IMR-90 (cell line): ENCODE data around the gene BMPER. TPM values are rescaled to one million over a fixed set of nuclear protein-coding genes. Genes with fewer than 3 reads are reported as not detected.

Experiments used
- ATAC-seq: fragments of 200-7000 bp; cut with Tn5 transposase; 2 replicates; pipeline ENCODE4 v1.9.1; 2020; ENCODE audit warnings: low read depth, mild to moderate bottlenecking, moderate library complexity
- BruUV-seq: library from RNA; stranded (reverse); fragments of 400-500 nt; replicated peaks from 2 replicates; lab custom pipeline; 2021; lab: Mats Ljungman, UMichigan
- CTCF ChIA-PET: fragments of 300-600 bp; formaldehyde crosslinking; extraction: SDS; loops from one replicate; lab custom pipeline; 2021; ENCODE audit warnings: antibody characterized with exemption; lab: Yijun Ruan, JAX
- POLR2A ChIA-PET: fragments of 300-600 bp; sonication (Branson Sonifier 250); formaldehyde crosslinking; loops from one replicate; lab custom pipeline; 2022; ENCODE audit warnings: antibody characterized with exemption; ENCODE audit not compliant: unreplicated experiment; lab: Charles Lee
- DNase-seq: peaks from one replicate; pipeline ENCODE4 v3.0.0; 2013
- H2AFZ ChIP-seq: replicated peaks from 2 replicates; pipeline ENCODE3; 2013; ENCODE audit warnings: low read length, mild to moderate bottlenecking; ENCODE audit not compliant: poor library complexity
- H2AK5ac ChIP-seq: 2 replicates; pipeline ENCODE4 v1.6.1; 2013; ENCODE audit warnings: low read depth, low read length, inconsistent platforms
- H2AK9ac ChIP-seq: replicated peaks from 2 replicates; pipeline ENCODE3; 2013; ENCODE audit warnings: mild to moderate bottlenecking, low read depth, low read length, moderate library complexity; ENCODE audit not compliant: poor library complexity
- H2BK120ac ChIP-seq: 2 replicates; pipeline ENCODE4 v1.6.1; 2013; ENCODE audit warnings: low read depth, low read length, inconsistent platforms
- H2BK15ac ChIP-seq: 3 replicates; pipeline ENCODE4 v1.6.1; 2013; ENCODE audit warnings: low read depth, low read length, inconsistent platforms
- H2BK20ac ChIP-seq: 2 replicates; pipeline ENCODE4 v1.6.1; 2013; ENCODE audit warnings: low read depth, mild to moderate bottlenecking, inconsistent platforms, low read length, moderate library complexity
- H2BK5ac ChIP-seq: 2 replicates; pipeline ENCODE4 v1.6.1; 2013; ENCODE audit warnings: mild to moderate bottlenecking, low read depth, low read length, inconsistent platforms; ENCODE audit not compliant: poor library complexity, severe bottlenecking
- H3K14ac ChIP-seq: replicated peaks from 2 replicates; pipeline ENCODE4 v1.6.1; 2013; ENCODE audit warnings: low read depth, low read length, inconsistent platforms
- H3K18ac ChIP-seq: 2 replicates; pipeline ENCODE4 v1.6.1; 2013; ENCODE audit warnings: low read depth, low read length, control low read depth
- H3K23ac ChIP-seq: 2 replicates; pipeline ENCODE4 v1.6.1; 2013; ENCODE audit warnings: low read depth, low read length, inconsistent platforms
- H3K27ac ChIP-seq: 2 replicates; pipeline ENCODE4 v1.5.1; 2013; ENCODE audit warnings: mild to moderate bottlenecking, control low read depth, low read length; ENCODE audit not compliant: insufficient read depth
- H3K27me3 ChIP-seq: 2 replicates; pipeline ENCODE4 v1.6.1; 2013; ENCODE audit warnings: low read length; ENCODE audit not compliant: control insufficient read depth, insufficient read depth
- H3K36me3 ChIP-seq: 2 replicates; pipeline ENCODE4 v1.6.1; 2013; ENCODE audit warnings: low read length, mixed read lengths; ENCODE audit not compliant: control insufficient read depth, insufficient read depth
- H3K4ac ChIP-seq: 2 replicates; pipeline ENCODE4 v1.6.1; 2013; ENCODE audit warnings: low read depth, low read length, inconsistent platforms
- H3K4me1 ChIP-seq: 2 replicates; pipeline ENCODE4 v1.6.1; 2013; ENCODE audit warnings: low read length, mixed read lengths; ENCODE audit not compliant: control insufficient read depth, insufficient read depth
- H3K4me2 ChIP-seq: 2 replicates; pipeline ENCODE4 v1.6.1; 2013; ENCODE audit warnings: low read depth, mild to moderate bottlenecking, control low read depth, low read length, moderate library complexity
- H3K4me3 ChIP-seq: 2 replicates; pipeline ENCODE4 v1.5.1; 2013; ENCODE audit warnings: low read depth, mild to moderate bottlenecking, control low read depth, low read length, moderate library complexity; ENCODE audit not compliant: insufficient read depth
- H3K56ac ChIP-seq: 2 replicates; pipeline ENCODE4 v1.6.1; 2013; ENCODE audit warnings: low read length, inconsistent platforms; ENCODE audit not compliant: insufficient read depth; ENCODE audit errors: extremely low read depth
- H3K79me1 ChIP-seq, 2 experiments: 2 replicates each; pipeline ENCODE4 v1.6.1; 2013; ENCODE audit warnings: low read length in 2 of 2, inconsistent platforms in 1 of 2, low read depth in 1 of 2
- H3K9ac ChIP-seq: 2 replicates; pipeline ENCODE4 v1.6.1; 2013; ENCODE audit warnings: low read depth, low read length, control low read depth
- H3K9me1 ChIP-seq: 2 replicates; pipeline ENCODE4 v1.6.1; 2013; ENCODE audit warnings: low read length, inconsistent platforms; ENCODE audit not compliant: insufficient read depth
- H3K9me3 ChIP-seq: 2 replicates; pipeline ENCODE4 v1.6.1; 2013; ENCODE audit warnings: low read length; ENCODE audit not compliant: control insufficient read depth, insufficient read depth
- H4K20me1 ChIP-seq: 2 replicates; pipeline ENCODE4 v1.6.1; 2013; ENCODE audit warnings: low read length, inconsistent platforms; ENCODE audit not compliant: insufficient read depth
- H4K5ac ChIP-seq: 2 replicates; pipeline ENCODE4 v1.6.1; 2013; ENCODE audit warnings: mild to moderate bottlenecking, low read depth, low read length, control low read depth
- H4K8ac ChIP-seq, 2 experiments: 2 replicates each; pipeline ENCODE4 v1.6.1; 2013; ENCODE audit warnings: low read depth in 2 of 2, low read length in 2 of 2, control low read depth in 1 of 2, inconsistent platforms in 1 of 2
- H4K91ac ChIP-seq: 2 replicates; pipeline ENCODE4 v1.6.1; 2013; ENCODE audit warnings: low read depth, low read length, inconsistent platforms; ENCODE audit not compliant: insufficient read depth
- BHLHE40 ChIP-seq: fragments of 150-350 bp; IDR thresholded peaks from 2 replicates; pipeline ENCODE4 v1.6.1; 2016; ENCODE audit warnings: mild to moderate bottlenecking, low read depth, low read length
- CEBPB ChIP-seq: IDR thresholded peaks from 2 replicates; pipeline ENCODE4 v1.6.1; 2012; ENCODE audit warnings: low read depth, low read length, improper control_type of control experiment
- CHD1 ChIP-seq: IDR thresholded peaks from 2 replicates; pipeline ENCODE4 v1.6.1; 2012; ENCODE audit warnings: low read depth, low read length, improper control_type of control experiment
- FOS ChIP-seq: fragments of 150-350 bp; IDR thresholded peaks from 2 replicates; pipeline ENCODE4 v1.6.1; 2016; ENCODE audit warnings: low read depth, low read length
- MAFK ChIP-seq: IDR thresholded peaks from 2 replicates; pipeline ENCODE4 v1.6.1; 2012; ENCODE audit warnings: low read depth, low read length, improper control_type of control experiment
- MAZ ChIP-seq: IDR thresholded peaks from 2 replicates; pipeline ENCODE4 v1.6.1; 2012; ENCODE audit warnings: low read depth, mild to moderate bottlenecking, low read length, improper control_type of control experiment, moderate library complexity, borderline replicate concordance
- MXI1 ChIP-seq: IDR thresholded peaks from 2 replicates; pipeline ENCODE4 v1.6.1; 2012; ENCODE audit warnings: low read depth, mild to moderate bottlenecking, low read length, moderate library complexity, borderline replicate concordance
- NFE2L2 ChIP-seq: fragments of 150-350 bp; IDR thresholded peaks from 2 replicates; pipeline ENCODE4 v1.6.1; 2016; ENCODE audit warnings: low read depth, mild to moderate bottlenecking, low read length
- POLR2A ChIP-seq: IDR thresholded peaks from 2 replicates; pipeline ENCODE4 v1.6.1; 2012; ENCODE audit warnings: mild to moderate bottlenecking, low read depth, low read length
- RAD21 ChIP-seq: IDR thresholded peaks from 2 replicates; pipeline ENCODE4 v1.6.1; 2012; ENCODE audit warnings: low read length, improper control_type of control experiment
- RCOR1 ChIP-seq: IDR thresholded peaks from 2 replicates; pipeline ENCODE4 v1.6.1; 2012; ENCODE audit warnings: mild to moderate bottlenecking, low read length, improper control_type of control experiment; ENCODE audit not compliant: insufficient replicate concordance
- RFX5 ChIP-seq: IDR thresholded peaks from 2 replicates; pipeline ENCODE4 v1.8.0; 2012; ENCODE audit warnings: low read depth, mild to moderate bottlenecking, low read length, moderate library complexity
- SMC3 ChIP-seq: fragments of 150-350 bp; IDR thresholded peaks from 2 replicates; pipeline ENCODE4 v1.6.1; 2016; ENCODE audit warnings: low read depth, mild to moderate bottlenecking, antibody characterized with exemption, low read length, moderate library complexity
- WGBS, 2 experiments: methylation state at CpG; one replicate each; pipeline versions ENCODE4 v1.1.5 to v1.1.7; 2013; ENCODE audit warnings: missing lambda C conversion rate in 2 of 2; ENCODE audit not compliant: insufficient read length in 1 of 2; ENCODE audit errors: extremely low coverage in 2 of 2; 5-methylcytosine and 5-hydroxymethylcytosine counted together
- dilution Hi-C: fragments of 300-500 bp; cut with HindIII; formaldehyde crosslinking; loops from one replicate; pipeline ENCODE4 v1.14.3; 2018; ENCODE audit warnings: low sequenced_read_pairs; ENCODE audit not compliant: unreplicated experiment
- in situ Hi-C: fragments of 300-500 bp; cut with MboI; formaldehyde crosslinking; loops from 3 replicates; pipeline ENCODE4 v1.14.3; 2019; ENCODE audit warnings: low sequenced_read_pairs, inconsistent platforms, mixed read lengths
- intact Hi-C: fragments of 100-400 bp; cut with micrococcal nuclease; formaldehyde crosslinking; loops from 2 replicates; pipeline ENCODE4 v1.10.0; 2022
- polyA plus RNA-seq, 3 experiments: library from polyadenylated mRNA; depleted of rRNA; stranded (reverse); fragments of >200 nt; gene quantifications; 2 replicates each; pipeline ENCODE4 v1.2.3, GENCODE V29; 2012; ENCODE audit warnings: low replicate concordance in 1 of 3
- total RNA-seq: library from RNA; depleted of rRNA; stranded (reverse); fragments of >200 nt; gene quantifications from 2 replicates; pipeline ENCODE4 v1.2.3, GENCODE V29; 2012
- TF ChIP-seq, protein P1 (sequence below): conservative IDR thresholded peaks from 2 replicates; pipeline ENCODE4 v1.5.1; 2012; ENCODE audit warnings: mild to moderate bottlenecking, low read depth, low read length, improper control_type of control experiment
- TF ChIP-seq, protein P2 (sequence below): fragments of 150-350 bp; IDR thresholded peaks from 2 replicates; pipeline ENCODE4 v1.6.1; 2016; ENCODE audit warnings: low read depth, mild to moderate bottlenecking, low read length, moderate library complexity, borderline replicate concordance
- TF ChIP-seq, protein P3 (sequence below): fragments of 150-350 bp; IDR thresholded peaks from 2 replicates; pipeline ENCODE4 v1.6.1; 2017; ENCODE audit warnings: mild to moderate bottlenecking, antibody characterized with exemption, low read length, low read depth

BMPER gene
- total and polyA plus RNA-seq, 2 of the 4 experiments (the other 2 are of a cell fraction): 6.2 to 7.9 TPM

DNA sequence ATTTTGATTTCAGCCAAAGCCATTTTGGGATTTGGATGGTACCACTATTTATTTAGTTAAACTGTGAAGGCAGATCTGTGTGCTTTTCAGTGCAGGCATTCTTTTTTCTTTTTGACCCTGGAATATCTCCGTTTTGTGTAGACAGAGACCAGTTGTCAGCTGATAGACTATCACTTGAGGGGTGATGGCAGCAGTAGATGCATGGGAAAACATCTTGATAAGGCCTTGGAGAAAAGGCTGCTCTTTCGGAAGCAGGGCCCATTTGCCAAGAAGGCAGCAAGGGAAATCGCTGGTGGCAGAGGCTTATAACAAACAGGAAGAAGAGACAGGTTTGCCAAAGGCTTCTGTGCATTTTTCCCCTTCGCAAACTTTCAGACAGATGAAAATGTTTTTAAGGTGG is 2.6 kb upstream of the BMPER start:
- Histone ChIP-seq H3K9ac (no peak overlapping the region), H3K56ac (no peak overlapping the region), H2BK120ac (no peak overlapping the region), H3K14ac (no peak overlapping the region), H2AK5ac (no peak overlapping the region), H3K4ac (no peak overlapping the region), H3K4me3 (no peak overlapping the region), H4K91ac (no peak overlapping the region), H3K4me1 (peaks cover 4% of the 10 kb centered on the region; the same call in 1 of the 2 replicates), H2BK20ac (no peak overlapping the region), H3K27me3 (no peaks in the 10 kb centered on the region), H4K5ac (no peak overlapping the region), H4K8ac (no peak overlapping the region; a peak in 1 of 4 replicates), H3K79me1 (no peaks in the 10 kb centered on the region), H2BK5ac (no peak overlapping the region), H3K4me2 (no peak overlapping the region), H3K23ac (no peak overlapping the region), H4K20me1 (no peaks in the 10 kb centered on the region), H3K18ac (no peak overlapping the region), H2AFZ (no peak overlapping the region), H2BK15ac (no peak overlapping the region), H3K27ac (no peak overlapping the region), H3K9me1 (no peaks in the 10 kb centered on the region), H2AK9ac (no peak overlapping the region), H3K9me3 (no peaks in the 10 kb centered on the region), H3K36me3 (no peaks in the 10 kb centered on the region)
- in situ Hi-C loops: no loop called here
- ChIA-PET POLR2A (no interaction called here), CTCF (interaction anchor here (0.8 to 1.1 kb wide), 2 partner anchors 13 to 96 kb away, joined by 3 read pairs; no protein-coding TSS in a partner anchor)
- ATAC-seq (no peak), DNase-seq (no peak)
- WGBS, 2 experiments: 100% methylated on average over 1 of the region's 4 CpGs; no CpG with 5 or more reads in 1 of the 2 experiments
- intact Hi-C loops: loop anchor here (2.0 to 5.0 kb wide), 3 partner anchors 95 to 660 kb away; no protein-coding TSS in a partner anchor
- dilution Hi-C loops: no loop called here
- no peak for TF ChIP-seq FOS
- no peak for TF ChIP-seq CEBPB
- TF ChIP-seq RCOR1: no peak
- no peak for TF ChIP-seq CHD1
- TF ChIP-seq, protein P1, sequence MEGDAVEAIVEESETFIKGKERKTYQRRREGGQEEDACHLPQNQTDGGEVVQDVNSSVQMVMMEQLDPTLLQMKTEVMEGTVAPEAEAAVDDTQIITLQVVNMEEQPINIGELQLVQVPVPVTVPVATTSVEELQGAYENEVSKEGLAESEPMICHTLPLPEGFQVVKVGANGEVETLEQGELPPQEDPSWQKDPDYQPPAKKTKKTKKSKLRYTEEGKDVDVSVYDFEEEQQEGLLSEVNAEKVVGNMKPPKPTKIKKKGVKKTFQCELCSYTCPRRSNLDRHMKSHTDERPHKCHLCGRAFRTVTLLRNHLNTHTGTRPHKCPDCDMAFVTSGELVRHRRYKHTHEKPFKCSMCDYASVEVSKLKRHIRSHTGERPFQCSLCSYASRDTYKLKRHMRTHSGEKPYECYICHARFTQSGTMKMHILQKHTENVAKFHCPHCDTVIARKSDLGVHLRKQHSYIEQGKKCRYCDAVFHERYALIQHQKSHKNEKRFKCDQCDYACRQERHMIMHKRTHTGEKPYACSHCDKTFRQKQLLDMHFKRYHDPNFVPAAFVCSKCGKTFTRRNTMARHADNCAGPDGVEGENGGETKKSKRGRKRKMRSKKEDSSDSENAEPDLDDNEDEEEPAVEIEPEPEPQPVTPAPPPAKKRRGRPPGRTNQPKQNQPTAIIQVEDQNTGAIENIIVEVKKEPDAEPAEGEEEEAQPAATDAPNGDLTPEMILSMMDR: no peak
- no peak for TF ChIP-seq RAD21
- TF ChIP-seq RFX5: no peak
- TF ChIP-seq BHLHE40: no peak
- TF ChIP-seq, protein P2, sequence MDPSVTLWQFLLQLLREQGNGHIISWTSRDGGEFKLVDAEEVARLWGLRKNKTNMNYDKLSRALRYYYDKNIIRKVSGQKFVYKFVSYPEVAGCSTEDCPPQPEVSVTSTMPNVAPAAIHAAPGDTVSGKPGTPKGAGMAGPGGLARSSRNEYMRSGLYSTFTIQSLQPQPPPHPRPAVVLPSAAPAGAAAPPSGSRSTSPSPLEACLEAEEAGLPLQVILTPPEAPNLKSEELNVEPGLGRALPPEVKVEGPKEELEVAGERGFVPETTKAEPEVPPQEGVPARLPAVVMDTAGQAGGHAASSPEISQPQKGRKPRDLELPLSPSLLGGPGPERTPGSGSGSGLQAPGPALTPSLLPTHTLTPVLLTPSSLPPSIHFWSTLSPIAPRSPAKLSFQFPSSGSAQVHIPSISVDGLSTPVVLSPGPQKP: no peak
- TF ChIP-seq MXI1: no peak
- no peak for TF ChIP-seq NFE2L2
- TF ChIP-seq, protein P3, sequence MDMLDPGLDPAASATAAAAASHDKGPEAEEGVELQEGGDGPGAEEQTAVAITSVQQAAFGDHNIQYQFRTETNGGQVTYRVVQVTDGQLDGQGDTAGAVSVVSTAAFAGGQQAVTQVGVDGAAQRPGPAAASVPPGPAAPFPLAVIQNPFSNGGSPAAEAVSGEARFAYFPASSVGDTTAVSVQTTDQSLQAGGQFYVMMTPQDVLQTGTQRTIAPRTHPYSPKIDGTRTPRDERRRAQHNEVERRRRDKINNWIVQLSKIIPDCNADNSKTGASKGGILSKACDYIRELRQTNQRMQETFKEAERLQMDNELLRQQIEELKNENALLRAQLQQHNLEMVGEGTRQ: no peak
- TF ChIP-seq SMC3: no peak
- no peak for TF ChIP-seq MAFK
- no peak for TF ChIP-seq POLR2A
- TF ChIP-seq MAZ: no peak
- BruUV-seq: no TSS peak
